GM21786 (cell line): ENCODE data around the gene TOMM34.

Source experiments
- ATAC-seq: cut with Tn5 transposase; IDR thresholded peaks from one replicate; pipeline ENCODE4 v1.9.1; 2021; ENCODE audit not compliant: unreplicated experiment

The TOMM34 gene

DNA sequence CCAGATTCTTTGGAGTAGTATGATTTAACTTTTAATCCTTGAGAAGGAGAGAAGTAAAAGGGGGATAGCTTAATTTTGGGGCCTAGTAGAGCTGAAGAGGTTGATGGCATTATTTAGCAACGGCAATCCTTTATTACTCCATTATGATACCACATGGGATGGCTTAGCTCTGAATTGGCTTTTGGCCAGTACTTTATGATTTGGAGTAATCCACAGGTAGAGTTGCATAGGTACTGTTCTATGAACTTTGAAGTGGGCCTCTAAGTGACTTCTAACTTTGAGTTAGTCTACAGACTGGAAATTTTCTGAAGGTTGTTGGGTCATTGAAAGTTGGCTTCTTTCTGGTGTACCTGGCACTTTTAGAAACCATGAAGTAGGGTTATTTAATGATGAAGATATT is 63.1 kb downstream of the TOMM34 start:
- ATAC-seq, result no peak

DNA sequence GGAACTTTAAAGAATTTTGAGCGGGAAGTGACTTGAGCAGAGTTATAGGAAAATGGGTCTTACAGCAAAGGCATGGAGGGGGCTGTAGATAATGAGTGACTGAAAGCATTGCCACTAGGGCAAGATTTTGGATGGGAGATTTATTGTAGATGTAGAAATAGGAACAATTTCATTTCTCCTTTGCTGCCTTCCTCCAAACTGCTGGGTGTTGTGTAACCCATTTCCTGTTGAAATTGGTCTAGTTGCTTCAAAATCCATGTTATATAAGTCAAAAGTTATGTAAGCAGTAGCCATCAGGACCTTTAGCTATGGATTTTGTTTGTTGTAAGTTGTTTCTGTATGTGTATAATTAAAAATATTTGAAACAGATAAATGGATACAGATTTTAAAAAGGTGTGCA is 63.6 kb downstream of the TOMM34 start:
- no peak for ATAC-seq

DNA sequence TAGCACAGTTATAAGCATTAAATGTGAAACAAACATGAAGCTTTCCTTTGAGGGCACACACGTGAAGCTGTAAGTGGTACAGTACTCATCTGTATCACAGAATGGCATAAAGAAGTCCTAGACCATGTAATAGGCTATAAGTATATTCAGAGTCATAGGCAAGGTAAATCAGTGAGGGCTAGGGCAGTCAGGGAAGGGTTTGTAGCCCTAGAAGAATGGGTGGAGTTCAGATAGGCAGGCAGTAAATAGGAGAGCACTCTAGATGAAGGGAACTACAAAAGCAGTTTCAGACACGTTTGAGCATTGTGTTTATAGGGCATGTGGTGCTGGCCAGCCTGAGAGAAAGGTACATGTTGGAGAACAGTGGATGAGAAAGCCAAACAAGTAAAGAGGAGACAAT is 65.2 kb downstream of the TOMM34 start:
- ATAC-seq, result no peak
